Cerebellar nuclear complex (tissue), 1 donor: ENCODE measurements around the gene BRF1.

Source experiments
- DNase-seq, 2 experiments: peaks; one replicate each; lab custom pipeline; 2025; lab: John Stamatoyannopoulos, UW

Gene BRF1

GRCh38 chr14:105171004-105171673 is 129.7 kb downstream of the BRF1 start:
- no peak for DNase-seq

- no peak for DNase-seq
These were observed 130.8 kb downstream of the BRF1 start for GRCh38 chr14:105169776-105170655.

GRCh38 chr14:105168979-105169507 is 131.8 kb downstream of the BRF1 start:
- no peak for DNase-seq

GRCh38 chr14:105168496-105168978 is 132.3 kb downstream of the BRF1 start, which contains the start of gene JAG2:
TSS of gene JAG2 (minus strand) at chr14:105168776. CDS start at chr14:105168420, 356 bp downstream.
- DNase-seq: peak in 1 of 2 experiments; percentile 25

- DNase-seq: no peak
These were observed 132.7 kb downstream of the BRF1 start for GRCh38 chr14:105168093-105168420.

- no peak for DNase-seq
These were observed 133.3 kb downstream of the BRF1 start for GRCh38 chr14:105167303-105168092.

- no peak for DNase-seq
These were observed 134.1 kb downstream of the BRF1 start for GRCh38 chr14:105166571-105167302.

GRCh38 chr14:105165761-105166485 is 134.9 kb downstream of the BRF1 start:
- DNase-seq: no peak

GRCh38 chr14:105165134-105165704 is 135.6 kb downstream of the BRF1 start:
- DNase-seq: no peak

GRCh38 chr14:105163040-105163742 is 137.6 kb downstream of the BRF1 start:
- DNase-seq: no peak

- DNase-seq: no peak
These were observed 138.2 kb downstream of the BRF1 start for GRCh38 chr14:105162669-105162979.

- DNase-seq: no peak
These were observed 138.7 kb downstream of the BRF1 start for GRCh38 chr14:105161964-105162668.

GRCh38 chr14:105161309-105161708 is 139.5 kb downstream of the BRF1 start:
- DNase-seq: no peak

- DNase-seq: no peak
These were observed 140.0 kb downstream of the BRF1 start for GRCh38 chr14:105160776-105161175.

GRCh38 chr14:105159344-105159743 is 141.5 kb downstream of the BRF1 start:
- no peak for DNase-seq
